Measurements from ENCODE around the gene ACTR1B. TPM values are rescaled to one million over a fixed set of nuclear protein-coding genes. Genes with fewer than 3 reads are reported as not detected.

Gene ACTR1B
- total and polyA plus RNA-seq, 2 experiments from 2014 or later, result 18.1 to 56.3 TPM

DNA sequence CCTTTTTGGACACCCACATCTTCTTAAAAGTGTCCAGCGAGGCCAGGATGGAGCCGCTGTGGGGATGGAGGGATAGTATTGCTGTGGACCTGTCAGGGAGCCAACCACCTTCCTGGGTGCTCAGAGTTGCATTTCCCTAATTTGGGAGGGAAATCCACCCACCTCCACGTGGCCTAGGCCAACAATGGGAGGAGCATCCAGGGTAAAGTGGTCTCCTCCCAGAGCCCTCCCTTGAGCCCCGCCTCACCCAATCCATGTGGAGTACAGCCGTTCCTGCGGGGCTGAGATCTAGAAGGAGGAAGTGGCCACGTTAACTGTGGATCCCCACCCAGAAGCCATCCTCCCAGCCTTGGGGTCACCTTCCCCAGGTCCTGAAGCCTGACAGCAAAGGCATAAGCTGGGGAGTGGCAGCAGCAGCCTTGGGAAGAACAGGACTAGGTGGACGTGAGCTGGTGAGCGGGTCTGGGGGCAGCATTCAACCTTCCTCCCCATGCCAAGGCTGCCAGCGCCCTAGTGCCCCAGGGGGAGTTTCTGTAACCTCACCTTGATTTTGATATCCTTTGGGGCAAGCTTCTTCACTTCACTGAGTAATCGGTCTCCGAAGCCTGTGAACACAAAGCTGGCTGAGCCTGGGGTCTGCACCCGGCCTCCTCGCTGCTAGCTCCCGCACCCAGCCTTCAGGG lies 6.8 kb downstream of the ACTR1B start:
- Histone ChIP-seq H3K27ac (no peak overlapping the region), H4K20me1 (ENCODE audit: insufficient read depth, poor library complexity, severe bottlenecking) (peaks cover 3% of the 10 kb centered on the region), H3K4me1 (ENCODE audit: insufficient read depth) (peaks cover 6% of the 10 kb centered on the region), H3K36me3 (replicated peaks; ENCODE audit: insufficient read depth, low read depth) (no peaks in the 10 kb centered on the region), H3K9me3 (ENCODE audit: low read depth) (no peaks in the 10 kb centered on the region), H3K79me2 (peaks cover 19% of the 10 kb centered on the region), H3K4me3 (no peak overlapping the region), H3K4me2 (no peak overlapping the region), H3K9me2 (replicated peaks; ENCODE audit: insufficient read depth) (no peaks in the 10 kb centered on the region), H2AFZ (no peak overlapping the region), H3K27me3 (no peaks in the 10 kb centered on the region)
- TF ChIP-seq EZH2phosphoT487 (IDR thresholded peaks at IDR 0.05; ENCODE audit: low read depth, severe bottlenecking, unreplicated experiment), result no peak
- TF ChIP-seq, protein P1, sequence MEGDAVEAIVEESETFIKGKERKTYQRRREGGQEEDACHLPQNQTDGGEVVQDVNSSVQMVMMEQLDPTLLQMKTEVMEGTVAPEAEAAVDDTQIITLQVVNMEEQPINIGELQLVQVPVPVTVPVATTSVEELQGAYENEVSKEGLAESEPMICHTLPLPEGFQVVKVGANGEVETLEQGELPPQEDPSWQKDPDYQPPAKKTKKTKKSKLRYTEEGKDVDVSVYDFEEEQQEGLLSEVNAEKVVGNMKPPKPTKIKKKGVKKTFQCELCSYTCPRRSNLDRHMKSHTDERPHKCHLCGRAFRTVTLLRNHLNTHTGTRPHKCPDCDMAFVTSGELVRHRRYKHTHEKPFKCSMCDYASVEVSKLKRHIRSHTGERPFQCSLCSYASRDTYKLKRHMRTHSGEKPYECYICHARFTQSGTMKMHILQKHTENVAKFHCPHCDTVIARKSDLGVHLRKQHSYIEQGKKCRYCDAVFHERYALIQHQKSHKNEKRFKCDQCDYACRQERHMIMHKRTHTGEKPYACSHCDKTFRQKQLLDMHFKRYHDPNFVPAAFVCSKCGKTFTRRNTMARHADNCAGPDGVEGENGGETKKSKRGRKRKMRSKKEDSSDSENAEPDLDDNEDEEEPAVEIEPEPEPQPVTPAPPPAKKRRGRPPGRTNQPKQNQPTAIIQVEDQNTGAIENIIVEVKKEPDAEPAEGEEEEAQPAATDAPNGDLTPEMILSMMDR (IDR thresholded peaks at IDR 0.05; ENCODE audit: poor library complexity), result no peak
- no peak for TF ChIP-seq EZH2 (IDR thresholded peaks at IDR 0.05; ENCODE audit: borderline replicate concordance)
- DNase-seq (ENCODE audit: low spot score), result no peak
- WGBS (ENCODE audit: low lambda C conversion rate, missing lambda C conversion rate), result 91% methylated on average over 15 of the region's 15 CpGs

DNA sequence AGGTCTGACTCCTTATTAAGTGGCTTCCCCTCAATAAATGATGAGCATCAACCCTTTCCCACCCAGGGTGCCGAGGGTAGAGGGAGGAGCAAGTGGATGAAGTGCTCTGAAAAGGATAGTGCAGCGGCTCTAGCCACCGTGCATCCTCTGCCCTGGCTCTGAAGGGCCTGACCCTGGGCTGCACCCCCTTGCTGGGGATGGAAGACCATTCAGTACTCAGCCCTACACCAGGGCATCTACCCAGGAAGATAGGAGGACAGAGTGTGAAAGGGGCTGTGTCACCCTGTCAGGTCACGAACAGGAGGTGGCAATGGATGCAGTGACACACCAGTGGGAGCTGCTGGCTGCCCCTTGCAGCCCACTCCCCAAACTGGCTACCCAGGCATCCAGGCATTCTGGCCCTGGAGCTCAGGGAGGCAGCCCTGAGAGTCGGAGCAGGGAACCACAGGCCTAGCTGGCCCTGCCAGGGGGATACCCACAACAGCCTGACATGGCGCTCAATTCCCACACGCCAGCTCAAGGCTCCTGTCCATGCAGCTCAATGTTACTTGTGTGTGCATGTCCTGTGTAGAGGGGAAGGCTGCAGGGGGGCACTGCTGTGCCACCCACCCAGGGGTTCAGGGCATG lies 7.6 kb downstream of the ACTR1B start:
- H2AFZ ChIP-seq, result no peak overlapping the region
- TF ChIP-seq EZH2 (IDR thresholded peaks at IDR 0.05; ENCODE audit: borderline replicate concordance) (no peak), EZH2phosphoT487 (IDR thresholded peaks at IDR 0.05; ENCODE audit: low read depth, severe bottlenecking, unreplicated experiment) (no peak)
- TF ChIP-seq, protein P1 (IDR thresholded peaks at IDR 0.05; ENCODE audit: poor library complexity), result no peak
- H4K20me1 ChIP-seq (ENCODE audit: insufficient read depth, poor library complexity, severe bottlenecking), result no peaks in the 10 kb centered on the region
- H3K27ac ChIP-seq, result no peak overlapping the region
- H3K27me3 ChIP-seq, result no peaks in the 10 kb centered on the region
- peaks cover 11% of the 10 kb centered on the region for H3K79me2 ChIP-seq
- 98% methylated on average over 7 of the region's 7 CpGs for WGBS (ENCODE audit: low lambda C conversion rate, missing lambda C conversion rate)
- no peak for DNase-seq (ENCODE audit: low spot score)
- H3K4me3 ChIP-seq, result no peak overlapping the region
- H3K36me3 ChIP-seq (replicated peaks; ENCODE audit: insufficient read depth, low read depth), result no peaks in the 10 kb centered on the region
- no peak overlapping the region for H3K4me2 ChIP-seq
- H3K4me1 ChIP-seq (ENCODE audit: insufficient read depth), result no peaks in the 10 kb centered on the region
- no peaks in the 10 kb centered on the region for H3K9me2 ChIP-seq (replicated peaks; ENCODE audit: insufficient read depth)
- H3K9me3 ChIP-seq (ENCODE audit: low read depth), result no peaks in the 10 kb centered on the region

DNA sequence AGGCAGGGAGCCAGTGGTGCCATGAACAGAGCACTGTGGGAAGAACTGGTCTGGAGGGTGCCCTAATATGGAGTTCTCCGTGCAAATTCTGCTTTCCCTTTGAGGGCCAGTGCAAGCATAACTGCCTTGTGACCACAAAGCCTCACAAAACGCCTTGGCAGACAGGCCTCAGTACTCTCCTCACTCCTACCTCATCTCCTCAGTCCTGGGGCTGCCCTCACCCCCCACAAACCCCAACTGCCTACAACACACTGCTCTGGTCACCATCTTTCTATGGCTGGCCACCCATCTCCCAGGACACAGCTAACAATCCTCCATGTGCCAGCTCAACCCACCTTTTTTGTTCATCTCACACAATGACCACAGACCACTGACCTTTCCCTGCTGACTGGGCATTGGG lies 9.1 kb downstream of the ACTR1B start:
- H3K27me3 ChIP-seq, result no peaks in the 10 kb centered on the region
- H3K36me3 ChIP-seq (replicated peaks; ENCODE audit: insufficient read depth, low read depth), result no peaks in the 10 kb centered on the region
- 100% methylated on average over 2 of the region's 2 CpGs for WGBS (ENCODE audit: low lambda C conversion rate, missing lambda C conversion rate)
- H3K9me3 ChIP-seq (ENCODE audit: low read depth), result no peaks in the 10 kb centered on the region
- H3K9me2 ChIP-seq (replicated peaks; ENCODE audit: insufficient read depth), result no peaks in the 10 kb centered on the region
- H3K79me2 ChIP-seq, result no peaks in the 10 kb centered on the region
- DNase-seq (ENCODE audit: low spot score), result no peak
- no peak overlapping the region for H3K4me2 ChIP-seq
- no peak overlapping the region for H3K27ac ChIP-seq
- no peaks in the 10 kb centered on the region for H4K20me1 ChIP-seq (ENCODE audit: insufficient read depth, poor library complexity, severe bottlenecking)
- H2AFZ ChIP-seq, result no peak overlapping the region
- no peak overlapping the region for H3K4me3 ChIP-seq
- TF ChIP-seq EZH2phosphoT487 (IDR thresholded peaks at IDR 0.05; ENCODE audit: low read depth, severe bottlenecking, unreplicated experiment) (no peak), EZH2 (IDR thresholded peaks at IDR 0.05; ENCODE audit: borderline replicate concordance) (no peak)
- TF ChIP-seq, protein P1 (IDR thresholded peaks at IDR 0.05; ENCODE audit: poor library complexity), result no peak
- no peaks in the 10 kb centered on the region for H3K4me1 ChIP-seq (ENCODE audit: insufficient read depth)

Measured in hepatocyte (in vitro differentiated cells).